Mononuclear cell (primary cell): ENCODE results near the gene METTL8. TPM values are rescaled to one million over a fixed set of nuclear protein-coding genes. Genes with fewer than 3 reads are reported as not detected.

Source experiments
- H3K27me3 ChIP-seq: 2 replicates; pipeline ENCODE4 v1.6.0; 2011; ENCODE audit warnings: low read length, control low read depth; ENCODE audit not compliant: insufficient read depth
- H3K4me1 ChIP-seq: 2 replicates; pipeline ENCODE4 v1.5.1; 2011; ENCODE audit warnings: mild to moderate bottlenecking, low read length, control low read depth; ENCODE audit not compliant: insufficient read depth
- H3K4me3 ChIP-seq: 2 replicates; pipeline ENCODE4 v1.5.1; 2011; ENCODE audit warnings: mild to moderate bottlenecking, low read length, moderate library complexity
- H3K9me3 ChIP-seq: 2 replicates; pipeline ENCODE4 v1.5.1; 2011; ENCODE audit warnings: low read depth, mild to moderate bottlenecking, control low read depth, low read length
- total RNA-seq: library from RNA; depleted of rRNA; stranded (reverse); fragments of >200 nt; gene quantifications from one replicate; pipeline ENCODE4 v1.2.3, GENCODE V29; 2012

METTL8 gene
- total RNA-seq, 1 donor, result 19.0 TPM

DNA sequence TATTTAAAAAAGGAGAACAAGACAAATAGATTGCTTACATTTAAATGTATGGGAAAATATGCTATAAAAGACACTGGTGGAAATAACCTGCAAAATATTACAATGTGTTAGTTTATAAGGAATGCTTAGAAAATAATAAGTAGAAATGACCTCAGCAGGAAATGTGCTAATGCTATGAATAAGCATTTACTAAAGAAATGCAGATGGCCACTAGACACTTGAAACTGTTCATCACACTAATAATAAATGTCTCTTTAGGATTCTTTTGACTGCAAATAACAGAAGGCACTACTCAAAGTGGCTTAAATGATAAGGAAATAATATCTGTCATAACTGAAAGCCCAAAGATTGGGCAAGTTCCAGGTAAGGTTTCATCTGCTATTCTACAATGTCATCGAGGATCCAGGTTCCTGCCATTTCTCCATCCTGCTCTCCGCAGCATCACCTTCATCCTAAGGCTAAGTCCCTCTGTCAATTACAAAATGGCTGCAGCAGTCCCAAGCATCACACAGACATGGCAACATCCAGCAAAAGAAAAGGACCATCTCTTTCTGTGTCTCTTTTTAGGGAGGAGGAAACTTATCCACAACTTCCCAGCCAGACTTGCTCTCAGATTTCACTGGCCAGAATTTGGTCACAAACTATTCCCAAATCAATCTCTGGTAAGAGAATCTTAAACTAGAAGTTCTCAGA lies 21.9 kb downstream of the METTL8 start:
- H3K27me3 ChIP-seq, result no peaks in the 10 kb centered on the region
- no peaks in the 10 kb centered on the region for H3K9me3 ChIP-seq
- no peaks in the 10 kb centered on the region for H3K4me1 ChIP-seq
- H3K4me3 ChIP-seq, result no peak overlapping the region

DNA sequence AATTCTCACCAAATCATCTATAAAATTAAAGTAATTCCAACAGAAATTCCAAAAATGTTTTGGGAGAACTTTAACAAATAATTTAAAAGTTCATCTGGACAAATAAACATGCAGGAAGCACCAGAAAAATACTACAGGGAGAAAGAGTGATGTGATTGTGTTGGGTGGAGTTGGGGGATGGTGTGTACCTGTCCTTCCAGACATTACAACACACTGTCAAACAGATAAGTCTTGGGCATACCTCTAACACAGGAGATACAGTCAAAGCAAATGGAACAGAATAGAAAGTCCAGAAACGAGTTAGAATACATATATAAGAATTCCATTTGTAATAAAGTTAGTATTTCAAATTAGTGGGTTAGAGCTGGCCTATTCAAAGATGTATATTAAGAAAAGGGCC lies 22.6 kb downstream of the METTL8 start:
- Histone ChIP-seq H3K9me3 (no peaks in the 10 kb centered on the region), H3K27me3 (no peaks in the 10 kb centered on the region), H3K4me1 (peaks cover 3% of the 10 kb centered on the region), H3K4me3 (no peak overlapping the region)

DNA sequence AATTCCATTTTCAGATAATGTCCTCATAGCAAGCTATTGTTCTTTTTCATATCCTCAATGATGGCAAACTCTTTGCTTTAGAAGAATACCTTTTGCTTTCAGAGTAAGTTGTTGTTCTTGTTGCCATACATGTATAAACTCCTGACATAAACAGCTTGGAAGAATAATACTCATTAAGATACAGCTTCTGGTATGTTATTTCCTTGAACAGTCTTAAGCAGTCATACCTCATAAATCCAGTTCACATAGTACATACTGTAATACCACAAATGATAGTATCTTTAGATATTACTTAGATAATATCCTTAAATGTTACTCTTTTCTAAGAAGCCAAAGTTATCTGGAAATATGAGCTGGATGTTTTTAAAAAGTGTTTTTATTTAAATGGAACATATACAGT lies 23.2 kb downstream of the METTL8 start:
- H3K4me1 ChIP-seq, result peaks cover 6% of the 10 kb centered on the region
- no peak overlapping the region for H3K4me3 ChIP-seq
- H3K9me3 ChIP-seq, result no peaks in the 10 kb centered on the region
- H3K27me3 ChIP-seq, result no peaks in the 10 kb centered on the region

GRCh38 chr2:171410101-171410500 lies 23.7 kb downstream of the METTL8 start:
- Histone ChIP-seq H3K9me3 (no peaks in the 10 kb centered on the region), H3K4me1 (peaks cover 6% of the 10 kb centered on the region), H3K4me3 (no peak overlapping the region), H3K27me3 (no peaks in the 10 kb centered on the region)

DNA sequence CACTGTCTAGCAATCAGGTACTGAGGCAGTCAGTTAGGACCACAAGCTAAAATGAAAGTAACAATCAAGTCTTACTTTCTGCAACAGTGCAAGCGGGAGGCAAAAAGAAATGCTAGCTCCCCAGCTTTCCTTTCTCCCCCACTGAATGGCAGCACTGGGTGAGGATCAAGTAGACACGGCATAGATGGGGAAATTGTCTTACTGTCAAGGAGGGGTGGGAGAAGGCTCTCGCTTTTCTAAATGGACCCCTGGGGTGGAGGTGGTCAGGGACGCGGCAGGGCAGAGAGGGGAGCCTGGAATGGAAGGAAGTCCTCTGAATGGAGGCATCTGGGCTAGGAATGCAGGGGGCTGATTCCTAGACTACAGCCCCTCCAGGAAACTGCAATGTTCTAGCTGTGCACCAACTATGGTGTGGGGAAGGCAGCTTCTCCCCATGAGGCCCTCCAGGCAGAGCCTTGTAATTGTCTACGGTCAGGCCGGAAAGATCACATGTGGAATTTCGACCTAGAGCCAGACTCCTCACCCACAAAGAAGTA lies 24.3 kb downstream of the METTL8 start:
- peaks cover 6% of the 10 kb centered on the region for H3K4me1 ChIP-seq
- no peak overlapping the region for H3K4me3 ChIP-seq
- no peaks in the 10 kb centered on the region for H3K9me3 ChIP-seq
- no peaks in the 10 kb centered on the region for H3K27me3 ChIP-seq

DNA sequence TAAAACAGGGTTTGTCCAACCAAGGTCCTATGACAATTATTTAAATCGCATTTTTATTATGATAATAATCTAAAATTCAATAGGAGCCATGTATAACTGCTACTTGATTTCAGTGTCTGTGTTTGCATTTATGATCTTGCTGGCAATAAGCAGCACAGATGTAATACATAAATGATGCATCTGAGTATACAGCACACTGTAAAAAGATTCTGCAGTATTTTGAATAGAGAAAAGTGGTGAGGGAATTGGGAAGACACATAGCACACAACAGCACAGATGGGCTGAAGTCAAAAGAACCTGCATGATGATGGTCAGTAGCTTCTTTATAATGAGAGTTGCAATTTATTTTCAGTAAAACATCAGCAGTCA lies 26.1 kb downstream of the METTL8 start:
- Histone ChIP-seq H3K9me3 (no peaks in the 10 kb centered on the region), H3K4me3 (no peak overlapping the region), H3K4me1 (peaks cover 6% of the 10 kb centered on the region), H3K27me3 (no peaks in the 10 kb centered on the region)

DNA sequence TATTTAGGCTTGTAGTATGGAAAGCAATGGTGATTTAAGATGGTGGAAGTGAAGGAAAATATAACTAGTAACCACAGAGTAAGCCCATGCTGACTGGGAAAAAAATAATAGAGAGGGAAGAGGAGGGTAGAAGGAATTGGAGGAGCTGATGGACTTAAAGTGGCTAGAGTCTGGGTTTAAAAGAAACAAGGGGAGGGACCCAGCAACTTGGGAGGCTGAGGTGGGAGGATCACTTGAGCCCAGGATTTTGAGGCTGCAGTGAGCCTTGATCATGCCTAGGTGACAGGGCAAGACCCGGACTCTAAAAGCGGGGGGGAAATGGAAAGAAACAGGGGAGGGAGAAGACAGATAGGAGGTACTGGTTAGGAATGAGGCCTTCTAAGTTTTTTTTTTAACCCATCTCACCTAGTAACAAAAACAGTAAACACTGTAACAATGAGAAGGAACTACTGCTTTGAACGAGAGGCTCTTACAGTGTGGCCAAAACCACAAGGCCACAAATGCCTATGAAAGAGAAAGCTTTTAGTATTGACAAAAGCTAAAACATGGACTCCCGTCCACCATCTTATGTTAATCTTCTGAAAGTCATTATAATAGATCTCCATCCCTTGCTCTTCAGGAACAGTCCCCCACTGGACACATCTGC lies 26.6 kb downstream of the METTL8 start:
- Histone ChIP-seq H3K27me3 (no peaks in the 10 kb centered on the region), H3K4me3 (no peak overlapping the region), H3K4me1 (peaks cover 6% of the 10 kb centered on the region), H3K9me3 (no peaks in the 10 kb centered on the region)

DNA sequence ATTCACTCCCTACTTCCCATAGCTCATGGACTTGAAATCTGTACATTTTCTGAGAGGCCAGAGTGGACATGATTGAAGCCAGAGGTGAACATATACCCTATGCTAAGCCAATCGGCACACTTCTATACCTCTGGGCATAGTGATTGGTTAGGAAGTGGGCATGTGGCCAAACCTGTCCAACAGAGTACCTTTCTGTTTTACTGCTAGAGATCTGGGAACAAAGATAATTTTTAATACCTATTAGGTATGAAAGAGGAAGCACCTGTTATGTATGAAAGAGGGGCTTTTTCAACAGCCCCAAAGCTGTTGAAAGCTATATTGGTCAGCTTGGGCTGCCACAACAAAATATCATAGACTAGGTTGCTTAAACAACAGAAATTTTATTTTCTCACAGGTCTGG lies 27.7 kb downstream of the METTL8 start:
- H3K9me3 ChIP-seq, result no peaks in the 10 kb centered on the region
- H3K4me3 ChIP-seq, result no peak overlapping the region
- no peaks in the 10 kb centered on the region for H3K27me3 ChIP-seq
- peaks cover 6% of the 10 kb centered on the region for H3K4me1 ChIP-seq

DNA sequence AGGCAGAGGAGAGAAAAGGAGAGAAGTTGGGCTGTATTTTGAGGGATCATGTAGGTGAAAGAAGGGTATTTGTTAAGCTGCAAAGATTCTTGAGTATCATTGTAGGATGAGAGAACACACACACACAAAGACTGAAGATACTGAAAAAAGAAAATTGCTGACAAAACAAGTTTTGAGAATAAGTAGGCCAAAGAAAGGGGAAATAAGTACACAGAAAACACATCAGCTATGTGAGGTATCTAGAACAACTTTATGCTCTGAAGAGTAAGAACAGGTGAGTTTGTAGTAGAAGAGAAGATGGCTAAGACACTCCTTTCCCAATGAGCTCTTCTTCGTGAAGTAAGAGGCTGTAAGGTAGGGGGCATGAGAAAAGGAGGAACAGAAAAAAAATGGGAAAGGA lies 28.2 kb downstream of the METTL8 start:
- no peaks in the 10 kb centered on the region for H3K9me3 ChIP-seq
- H3K4me1 ChIP-seq, result peaks cover 6% of the 10 kb centered on the region
- no peak overlapping the region for H3K4me3 ChIP-seq
- no peaks in the 10 kb centered on the region for H3K27me3 ChIP-seq

DNA sequence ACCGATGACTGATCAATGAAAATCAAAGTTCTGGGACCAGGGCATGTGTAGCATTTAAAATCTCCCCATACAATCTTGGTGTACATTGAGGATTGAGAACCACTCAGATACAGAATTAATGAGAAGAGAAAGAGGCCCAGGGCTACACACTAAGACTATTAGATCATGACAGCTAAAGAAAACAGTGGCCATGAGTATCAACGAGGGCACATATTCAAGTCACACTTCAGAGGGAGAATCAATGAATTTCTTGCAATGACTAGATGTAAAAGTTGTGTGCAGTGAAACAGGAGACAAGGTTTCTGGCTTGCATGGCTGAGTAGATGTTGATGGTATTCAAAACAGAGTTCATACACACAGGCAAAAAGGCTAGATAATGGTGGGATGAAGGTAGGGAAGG lies 29.1 kb downstream of the METTL8 start:
- no peaks in the 10 kb centered on the region for H3K9me3 ChIP-seq
- peaks cover 6% of the 10 kb centered on the region for H3K4me1 ChIP-seq
- H3K4me3 ChIP-seq, result no peak overlapping the region
- no peaks in the 10 kb centered on the region for H3K27me3 ChIP-seq

DNA sequence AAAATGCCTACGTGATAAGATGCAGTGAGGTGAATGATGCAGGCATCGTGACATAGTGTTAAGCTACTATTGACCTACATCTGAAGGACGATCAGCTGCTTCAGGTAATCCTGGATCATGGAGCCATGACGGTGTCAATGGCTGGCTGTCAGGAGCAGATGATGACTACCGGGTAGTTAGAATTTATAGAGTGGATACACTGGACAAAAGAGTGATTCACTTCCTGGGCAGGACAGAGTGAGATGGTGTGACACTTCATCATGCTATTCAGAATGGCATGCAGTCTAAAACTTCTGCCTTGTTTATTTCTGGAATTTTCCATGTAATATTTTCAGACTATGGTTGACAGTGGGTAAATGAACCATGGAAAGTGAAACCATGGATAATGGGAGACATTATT lies 29.5 kb downstream of the METTL8 start:
- Histone ChIP-seq H3K9me3 (no peaks in the 10 kb centered on the region), H3K27me3 (no peaks in the 10 kb centered on the region), H3K4me3 (no peak overlapping the region), H3K4me1 (peaks cover 6% of the 10 kb centered on the region)

GRCh38 chr2:171402906-171403580 lies 30.7 kb downstream of the METTL8 start:
- H3K9me3 ChIP-seq, result no peaks in the 10 kb centered on the region
- no peak overlapping the region for H3K4me3 ChIP-seq
- H3K4me1 ChIP-seq, result peaks cover 6% of the 10 kb centered on the region
- H3K27me3 ChIP-seq, result no peaks in the 10 kb centered on the region

- Histone ChIP-seq H3K4me3 (no peak overlapping the region), H3K4me1 (peaks cover 6% of the 10 kb centered on the region), H3K27me3 (no peaks in the 10 kb centered on the region), H3K9me3 (no peaks in the 10 kb centered on the region)
Observed at GRCh38 chr2:171401947-171402346, 31.8 kb downstream of the METTL8 start.

GRCh38 chr2:171400395-171400794 lies 33.4 kb downstream of the METTL8 start:
- H3K9me3 ChIP-seq, result no peaks in the 10 kb centered on the region
- no peaks in the 10 kb centered on the region for H3K27me3 ChIP-seq
- no peaks in the 10 kb centered on the region for H3K4me1 ChIP-seq
- H3K4me3 ChIP-seq, result no peak overlapping the region

DNA sequence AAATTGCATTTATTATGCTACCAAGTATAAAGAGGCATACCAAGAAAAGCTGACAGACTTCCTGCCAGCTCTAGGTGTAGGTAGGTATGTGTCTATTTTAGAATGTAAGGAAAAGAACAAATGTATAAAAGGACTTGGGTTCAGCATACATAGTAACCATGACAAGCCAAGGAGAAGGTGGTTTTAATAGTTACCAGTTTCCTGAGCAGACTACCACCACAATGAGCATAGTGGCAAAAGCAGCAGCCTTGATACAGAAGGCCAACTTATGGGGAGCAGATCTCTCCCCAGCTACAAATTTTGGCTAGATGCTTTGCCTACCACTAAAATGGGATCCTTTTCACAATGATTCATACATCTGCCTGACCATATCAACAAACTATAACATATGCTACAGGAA lies 34.5 kb downstream of the METTL8 start:
- H3K4me1 ChIP-seq, result no peaks in the 10 kb centered on the region
- no peak overlapping the region for H3K4me3 ChIP-seq
- no peaks in the 10 kb centered on the region for H3K27me3 ChIP-seq
- H3K9me3 ChIP-seq, result no peaks in the 10 kb centered on the region
